Frontal cortex (tissue), 4 donors: ENCODE data around the gene ABHD11. TPM values are rescaled to one million over a fixed set of nuclear protein-coding genes. Genes with fewer than 3 reads are reported as not detected.

Experiments used
- DNase-seq, 2 donors: peaks; one replicate each; pipeline ENCODE4 v3.0.0; 2012; ENCODE audit warnings: low spot score in 2 of 2
- FAIRE-seq: peaks from 2 replicates; lab custom pipeline; 2012; peaks lifted over from hg19 to GRCh38; lab: Jason Lieb, UNC
- total RNA-seq: library from RNA; depleted of rRNA; stranded (reverse); fragments of >200 nt; gene quantifications from one replicate; pipeline ENCODE4 v1.2.3, GENCODE V29; 2014
- donor health status: control.
- donor health status: control.
- donor health status: control.

ABHD11 gene
- total RNA-seq, 1 donor from 2014 or later: 5.7 TPM

- DNase-seq (no peak), FAIRE-seq (no peak)
These were observed 11.6 kb upstream of the ABHD11 start for GRCh38 chr7:73749931-73750776.

DNA sequence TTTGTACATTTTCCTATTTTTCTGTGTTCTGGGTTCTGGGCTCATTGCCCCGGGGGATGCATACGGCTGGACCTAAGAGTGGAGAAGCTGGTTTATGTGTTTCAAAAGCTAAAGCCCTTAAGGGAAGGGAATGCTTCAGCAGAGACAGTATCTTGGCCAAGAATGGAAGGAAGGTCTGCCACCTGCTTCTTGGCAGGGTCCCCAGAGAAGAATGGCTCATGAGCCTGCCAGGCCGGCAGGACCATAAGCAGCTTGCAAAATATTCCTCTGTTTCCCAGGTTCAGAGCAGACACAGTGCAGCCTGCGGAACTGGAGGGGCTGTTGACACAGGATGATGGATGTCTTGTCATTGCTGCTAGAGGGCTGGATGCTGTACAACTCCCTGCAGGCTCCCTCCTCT, 7.8 kb upstream of the ABHD11 start:
- no peak for DNase-seq
- no peak for FAIRE-seq

DNA sequence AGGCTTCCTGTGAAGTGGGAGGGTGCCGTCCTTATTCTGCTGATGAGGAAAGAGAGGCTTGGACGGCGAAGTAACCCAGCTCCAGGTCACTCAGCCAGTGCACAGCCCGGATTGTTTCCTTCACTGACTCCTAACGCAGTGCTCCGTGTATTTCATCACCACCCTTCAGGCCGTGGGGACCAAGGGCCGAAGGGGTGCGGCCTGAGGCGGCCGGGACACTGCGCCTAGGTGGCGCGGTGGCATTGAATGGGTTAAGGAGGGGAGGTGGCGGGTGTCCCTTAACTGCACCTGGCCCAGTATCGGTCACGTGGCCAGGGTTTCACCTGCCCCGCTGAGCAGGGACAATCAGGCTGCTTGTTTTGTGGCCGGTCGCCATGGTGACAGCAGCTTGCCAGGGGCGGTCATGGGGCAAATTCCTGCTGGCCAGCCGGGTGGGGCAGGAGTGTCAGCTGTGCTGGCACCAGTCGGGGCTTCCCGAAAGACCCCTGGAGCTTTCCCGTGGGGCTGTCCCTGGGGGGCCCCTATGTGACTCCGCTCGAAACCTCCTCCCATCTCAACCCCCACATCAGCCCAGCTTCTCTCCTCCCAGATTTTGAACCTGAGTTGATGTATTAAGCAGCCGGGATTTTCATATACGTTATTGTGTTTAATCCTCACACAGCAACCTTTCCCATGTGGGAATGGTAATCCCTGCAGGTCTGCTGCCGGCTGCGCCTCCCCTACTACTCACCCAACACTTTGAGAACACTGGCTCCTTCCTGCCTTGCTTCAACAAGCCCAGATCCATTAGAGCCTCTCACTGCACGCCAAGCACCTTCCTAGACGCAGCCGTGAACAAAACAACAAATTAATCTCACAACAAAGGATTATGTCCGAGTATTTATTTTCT, 4.4 kb upstream of the ABHD11 start:
- DNase-seq (no peak), FAIRE-seq (no peak)

GRCh38 chr7:73742338-73742752, 3.7 kb upstream of the ABHD11 start:
- no peak for FAIRE-seq
- DNase-seq: no peak

GRCh38 chr7:73741600-73741999, 3.0 kb upstream of the ABHD11 start:
- no peak for FAIRE-seq
- DNase-seq: no peak

- FAIRE-seq: no peak
- no peak for DNase-seq
These were observed 2.2 kb upstream of the ABHD11 start for GRCh38 chr7:73740771-73741170.

DNA sequence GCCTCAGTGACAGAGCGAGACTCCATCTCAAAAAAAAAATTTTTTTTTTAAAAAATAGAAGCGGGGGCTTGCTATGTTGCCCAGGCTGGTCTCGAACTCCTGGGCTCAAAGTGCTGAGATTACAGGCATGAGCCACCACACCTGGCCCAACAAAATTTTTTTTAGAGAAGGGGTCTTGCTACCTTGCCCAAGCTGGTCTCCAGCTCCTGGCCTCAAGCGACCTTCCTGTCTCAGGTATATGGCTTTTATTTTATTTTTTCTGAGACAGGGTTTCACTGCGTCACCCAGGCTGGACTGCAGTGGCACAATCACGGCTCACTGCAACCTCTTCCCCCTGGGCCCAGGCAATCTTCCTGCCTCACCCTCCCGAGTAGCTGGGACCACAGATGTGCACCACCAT, 1.6 kb upstream of the ABHD11 start:
- FAIRE-seq: no peak
- DNase-seq: no peak

DNA sequence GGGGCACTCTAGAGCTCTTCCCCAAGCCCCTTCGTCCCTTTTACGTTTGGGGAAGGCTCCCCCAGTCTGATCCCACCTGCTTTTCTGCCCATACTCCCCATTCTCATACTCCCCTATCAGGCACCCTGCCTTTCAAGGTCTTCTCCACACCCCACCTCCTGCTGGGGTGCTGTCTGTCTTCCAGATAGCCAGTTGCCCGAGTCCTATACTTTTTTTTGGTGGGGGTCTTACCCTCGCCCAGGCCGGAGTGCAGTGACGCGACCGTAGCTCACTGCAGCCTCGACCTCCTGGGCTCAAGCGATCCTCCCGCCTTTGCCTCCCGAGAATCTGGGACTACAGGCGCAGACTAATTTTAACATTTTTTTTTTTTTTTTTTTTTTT, 775 bp upstream of the ABHD11 start:
- FAIRE-seq (no peak), DNase-seq (no peak)

GRCh38 chr7:73738220-73738611, 386 bp downstream of the ABHD11 start:
- FAIRE-seq (no peak), DNase-seq (peak; percentile 62 to 75)

- no peak for FAIRE-seq
- no peak for DNase-seq
These were observed 947 bp downstream of the ABHD11 start for GRCh38 chr7:73737491-73738219.

GRCh38 chr7:73736885-73737284, 1.7 kb downstream of the ABHD11 start:
- FAIRE-seq: no peak

GRCh38 chr7:73735528-73735905, 3.1 kb downstream of the ABHD11 start:
- no peak for DNase-seq
- no peak for FAIRE-seq

More at GRCh38 chr7:73736885-73737284, 1.7 kb downstream of the ABHD11 start:
- no peak for DNase-seq

DNA sequence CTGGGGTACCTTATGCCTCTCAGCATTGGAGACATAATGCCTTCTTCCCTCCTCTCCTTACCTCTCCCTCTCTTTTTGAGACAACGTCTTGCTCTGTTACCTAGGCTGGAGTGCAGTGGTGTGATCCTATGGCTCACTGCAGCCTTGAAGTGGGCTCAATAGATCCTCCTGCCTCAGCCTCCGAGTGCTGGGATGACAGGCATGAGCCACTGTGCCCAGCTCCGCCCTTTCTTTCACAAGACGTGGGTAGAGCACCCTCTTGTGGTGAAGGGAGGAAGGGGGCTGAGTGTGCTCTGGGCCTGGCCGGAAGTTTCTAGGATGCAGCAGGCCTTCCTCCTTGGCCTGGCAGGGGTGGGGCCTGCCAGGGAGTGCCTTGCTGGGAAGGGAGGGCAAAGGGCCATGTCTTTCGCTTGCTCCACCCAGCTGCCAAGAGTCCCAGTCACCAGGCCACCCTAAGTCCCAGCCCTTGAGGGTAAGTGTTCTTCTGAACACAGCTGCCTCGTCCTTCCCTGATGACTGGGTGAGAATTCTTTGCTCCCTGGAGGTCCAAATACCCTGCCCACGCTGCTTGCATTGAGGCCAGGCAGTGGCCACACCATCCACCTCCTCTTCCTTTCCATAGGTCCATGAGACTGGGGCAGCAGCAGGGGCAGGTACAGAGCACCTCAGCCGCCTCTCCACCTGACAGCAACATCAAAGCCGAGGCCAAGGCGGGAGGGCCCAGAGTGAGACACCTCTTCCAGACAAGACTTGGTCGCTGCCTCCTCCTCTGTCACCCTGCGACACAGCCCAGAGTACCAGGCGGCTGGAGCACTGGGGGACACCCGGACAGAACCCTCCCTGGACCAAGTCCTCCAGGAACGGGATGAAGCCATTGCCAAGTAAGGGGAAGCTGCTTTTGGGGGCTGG, 3.7 kb downstream of the ABHD11 start:
- no peak for FAIRE-seq
- DNase-seq: no peak

DNA sequence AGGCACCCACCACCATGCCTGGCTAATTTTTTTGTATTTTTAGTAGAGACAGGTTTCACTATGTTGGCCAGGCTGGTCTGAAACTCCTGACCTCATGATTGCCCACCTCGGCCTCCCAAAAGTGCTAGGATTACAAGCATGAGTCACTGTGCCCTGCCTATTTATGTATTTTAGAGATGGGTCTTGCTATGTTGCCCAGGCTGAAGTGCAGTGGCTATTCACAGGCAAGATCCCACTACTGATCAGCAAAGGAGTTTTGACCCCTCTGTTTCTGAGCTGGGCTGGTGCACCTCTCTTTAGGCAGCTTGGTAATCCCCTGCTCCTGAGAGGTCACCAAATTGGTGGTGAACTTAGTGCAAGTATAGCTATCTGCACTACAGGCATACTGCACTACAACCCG, 6.2 kb downstream of the ABHD11 start:
- DNase-seq (no peak), FAIRE-seq (no peak)

DNA sequence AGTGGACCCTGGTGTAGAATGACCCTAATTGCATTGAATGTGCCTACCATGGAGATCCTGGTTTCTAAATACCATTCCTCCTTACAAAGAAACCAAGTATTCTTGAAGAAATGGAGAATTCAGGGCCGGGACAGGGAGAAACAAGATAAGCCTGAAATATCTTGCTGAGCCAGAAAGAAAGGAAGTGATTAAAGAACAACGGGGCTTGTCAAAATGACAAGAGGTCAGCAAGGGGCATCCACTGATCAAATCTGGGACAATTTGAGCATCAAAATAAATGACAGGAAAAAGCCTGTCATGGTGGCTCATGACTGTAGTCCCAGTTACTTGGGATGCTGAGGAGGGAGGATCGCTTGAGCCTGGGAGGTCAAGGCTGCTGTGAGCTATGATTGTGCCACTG, 8.1 kb downstream of the ABHD11 start:
- DNase-seq (no peak), FAIRE-seq (no peak)

- no peak for FAIRE-seq
- no peak for DNase-seq
These were observed 10.1 kb downstream of the ABHD11 start for GRCh38 chr7:73728551-73728950.

GRCh38 chr7:73727952-73728351, 10.7 kb downstream of the ABHD11 start:
- DNase-seq (no peak), FAIRE-seq (no peak)

- FAIRE-seq: no peak
- no peak for DNase-seq
These were observed 12.5 kb downstream of the ABHD11 start for GRCh38 chr7:73726083-73726466.

- no peak for FAIRE-seq
These were observed 14.8 kb downstream of the ABHD11 start for GRCh38 chr7:73723813-73724212.

More at GRCh38 chr7:73723813-73724212, 14.8 kb downstream of the ABHD11 start:
- no peak for DNase-seq
